ENCODE measurements around the gene DMRTB1. TPM values are rescaled to one million over a fixed set of nuclear protein-coding genes. Genes with fewer than 3 reads are reported as not detected.

The DMRTB1 gene
- total RNA-seq, 1 experiment from 2014 or later = not detected

DNA sequence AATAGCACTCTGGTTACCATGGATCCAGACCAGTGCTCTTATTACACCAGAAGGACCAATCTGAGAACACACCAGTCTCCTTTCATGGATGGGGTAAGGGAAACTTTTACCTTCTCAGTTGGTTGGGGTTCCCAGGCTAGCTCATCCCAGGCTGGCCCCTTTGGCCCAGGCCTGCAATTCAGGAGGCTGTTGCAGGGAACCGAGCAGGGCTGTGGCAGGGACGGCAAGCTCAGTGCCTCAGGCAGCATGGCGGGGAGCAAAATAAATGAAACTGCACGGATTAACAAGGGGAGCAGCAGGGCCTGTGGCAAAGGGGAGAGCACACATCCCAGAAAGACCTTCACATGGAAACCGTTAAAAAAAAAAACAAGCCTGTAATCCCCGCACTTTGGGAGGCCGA is 57.0 kb downstream of the DMRTB1 start:
- RAD21 ChIA-PET (ENCODE audit: low non-redundant PET in 1 of 2, low total read pairs in 2 of 2, uncharacterized antibody in 2 of 2, unreplicated experiment in 2 of 2) = no interaction called here
- Histone ChIP-seq H3K79me2 (ENCODE audit: insufficient read depth, low read length) (no peaks in the 10 kb centered on the region), H3K27ac (ENCODE audit: low read depth, low read length) (no peak overlapping the region), H3K9me3 (ENCODE audit: control insufficient read depth in 1 of 2, insufficient read depth in 1 of 2, low read depth in 1 of 2, low read length in 2 of 2) (no peaks in the 10 kb centered on the region), H4K20me1 (ENCODE audit: insufficient read depth) (no peaks in the 10 kb centered on the region), H3K9me2 (ENCODE audit: insufficient read depth) (no peaks in the 10 kb centered on the region), H3K4me1 (ENCODE audit: control insufficient read depth in 1 of 2, insufficient read depth in 2 of 2, low read length in 2 of 2) (no peaks in the 10 kb centered on the region), H2AFZ (ENCODE audit: low read depth, low read length, poor library complexity, severe bottlenecking) (no peak overlapping the region), H3K36me3 (ENCODE audit: control insufficient read depth in 1 of 2, insufficient read depth in 2 of 2, low read length in 2 of 2) (no peaks in the 10 kb centered on the region), H3K27me3 (ENCODE audit: insufficient read depth, low read length) (no peaks in the 10 kb centered on the region), H3K4me3 (replicated peaks in 1 of 2; ENCODE audit: low read depth in 1 of 2, low read length in 2 of 2) (no peak overlapping the region), H3K4me2 (ENCODE audit: low read length) (no peak overlapping the region), H3K9ac (ENCODE audit: low read length) (no peak overlapping the region)
- CTCF ChIA-PET = no interaction called here
- POLR2A ChIA-PET = no interaction called here
- TF ChIP-seq RAD21 (IDR thresholded peaks at IDR 0.05; ENCODE audit: low read depth) = no peak
- TF ChIP-seq EGR1 (IDR thresholded peaks at IDR 0.05; ENCODE audit: low read depth) = no peak
- no peak for TF ChIP-seq YY1 (IDR thresholded peaks at IDR 0.05; ENCODE audit: extremely low read depth, insufficient replicate concordance, low read depth, low read length)
- TF ChIP-seq ELF1 (IDR thresholded peaks at IDR 0.05; ENCODE audit: borderline replicate concordance, low read depth) = no peak
- no peak for TF ChIP-seq POLR2A (IDR thresholded peaks at IDR 0.05; ENCODE audit: borderline replicate concordance, extremely low read depth, insufficient read depth, insufficient read length)
- no peak for TF ChIP-seq CBX3 (IDR thresholded peaks at IDR 0.05; ENCODE audit: low read depth)
- TF ChIP-seq ZNF274 (IDR thresholded peaks at IDR 0.05; ENCODE audit: low read depth, low read length) = no peak
- TF ChIP-seq MAX (IDR thresholded peaks at IDR 0.05) = no peak
- TF ChIP-seq CEBPB (IDR thresholded peaks at IDR 0.05; ENCODE audit: low read depth) = no peak
- TF ChIP-seq POLR2AphosphoS5 (IDR thresholded peaks at IDR 0.05; ENCODE audit: low read depth, low read length) = no peak
- TF ChIP-seq SRF (IDR thresholded peaks at IDR 0.05; ENCODE audit: low read depth) = no peak
- no peak for TF ChIP-seq SIN3A (IDR thresholded peaks at IDR 0.05; ENCODE audit: low read depth)
- TF ChIP-seq SP1 (IDR thresholded peaks at IDR 0.05; ENCODE audit: low read depth) = no peak
- no peak for TF ChIP-seq REST (IDR thresholded peaks at IDR 0.05; ENCODE audit: low read depth)
- TF ChIP-seq CTCF (IDR thresholded peaks at IDR 0.05 in 2 of 3, conservative IDR thresholded peaks at IDR 0.05 in 1 of 3; ENCODE audit: borderline replicate concordance in 1 of 3, insufficient read depth in 1 of 3, low read depth in 2 of 3, low read length in 2 of 3) = no peak
- no peak for TF ChIP-seq EZH2phosphoT487 (IDR thresholded peaks at IDR 0.05; ENCODE audit: borderline replicate concordance)
- no peak for TF ChIP-seq ATF3 (IDR thresholded peaks at IDR 0.05)
- no peak for ATAC-seq
- intact Hi-C loops (cut with micrococcal nuclease) = no loop called here
- no TSS peak for BruUV-seq (replicated peaks)
- no peak for DNase-seq (ENCODE audit: low read depth, low spot score)
